ENCODE data around the gene CRELD2.

Gene CRELD2

GRCh38 chr22:49873228-49873940 lies 45.0 kb upstream of the CRELD2 start:
- no peak for DNase-seq (ENCODE audit: low read depth)
- no peak overlapping the region for H3K4me3 ChIP-seq (ENCODE audit: control insufficient read depth, low read depth, low read length)
- TF ChIP-seq CTCF (IDR thresholded peaks at IDR 0.05; ENCODE audit: control insufficient read depth, insufficient read depth, low read depth, low read length, missing control alignments): no peak

GRCh38 chr22:49877642-49878041 lies 40.8 kb upstream of the CRELD2 start:
- DNase-seq (ENCODE audit: low read depth): no peak
- no peak overlapping the region for H3K4me3 ChIP-seq (ENCODE audit: control insufficient read depth, low read depth, low read length)
- no peak for TF ChIP-seq CTCF (IDR thresholded peaks at IDR 0.05; ENCODE audit: control insufficient read depth, insufficient read depth, low read depth, low read length, missing control alignments)

GRCh38 chr22:49878206-49878605 lies 40.2 kb upstream of the CRELD2 start:
- no peak for DNase-seq (ENCODE audit: low read depth)
- TF ChIP-seq CTCF (IDR thresholded peaks at IDR 0.05; ENCODE audit: control insufficient read depth, insufficient read depth, low read depth, low read length, missing control alignments): no peak
- no peak overlapping the region for H3K4me3 ChIP-seq (ENCODE audit: control insufficient read depth, low read depth, low read length)

GRCh38 chr22:49879871-49880270 lies 38.6 kb upstream of the CRELD2 start:
- no peak for TF ChIP-seq CTCF (IDR thresholded peaks at IDR 0.05; ENCODE audit: control insufficient read depth, insufficient read depth, low read depth, low read length, missing control alignments)

GRCh38 chr22:49880281-49880680 lies 38.2 kb upstream of the CRELD2 start:
- H3K4me3 ChIP-seq (ENCODE audit: control insufficient read depth, low read depth, low read length): no peak overlapping the region
- DNase-seq (ENCODE audit: low read depth): no peak
- TF ChIP-seq CTCF (IDR thresholded peaks at IDR 0.05; ENCODE audit: control insufficient read depth, insufficient read depth, low read depth, low read length, missing control alignments): no peak

More at GRCh38 chr22:49879871-49880270, 38.6 kb upstream of the CRELD2 start:
- no peak for DNase-seq (ENCODE audit: low read depth)
- no peak overlapping the region for H3K4me3 ChIP-seq (ENCODE audit: control insufficient read depth, low read depth, low read length)

- no peak for TF ChIP-seq CTCF (IDR thresholded peaks at IDR 0.05; ENCODE audit: control insufficient read depth, insufficient read depth, low read depth, low read length, missing control alignments)
- no peak overlapping the region for H3K4me3 ChIP-seq (ENCODE audit: control insufficient read depth, low read depth, low read length)
Measured at GRCh38 chr22:49881856-49882255, 36.6 kb upstream of the CRELD2 start.

More at GRCh38 chr22:49881856-49882255, 36.6 kb upstream of the CRELD2 start:
- no peak for DNase-seq (ENCODE audit: low read depth)
